Endothelial cell of umbilical vein (primary cell): ENCODE results near the gene ARHGAP15. TPM values are rescaled to one million over a fixed set of nuclear protein-coding genes. Genes with fewer than 3 reads are reported as not detected.

Source experiments
- BruUV-seq: library from RNA; stranded (reverse); fragments of 400-500 nt; replicated peaks from 2 replicates; lab custom pipeline; 2021; lab: Mats Ljungman, UMichigan
- CTCF ChIA-PET: fragments of 300-600, 350-600 bp; sonication (Branson Sonifier 250); formaldehyde crosslinking; loops from one replicate; lab custom pipeline; 2021; ENCODE audit warnings: antibody characterized with exemption, inconsistent platforms; lab: Charles Lee
- POLR2A ChIA-PET: fragments of 300-600, 350-600 bp; sonication (Branson Sonifier 250); formaldehyde crosslinking; loops from one replicate; lab custom pipeline; 2021; ENCODE audit warnings: antibody characterized with exemption, inconsistent platforms; lab: Charles Lee
- DNase-seq: peaks from one replicate; pipeline ENCODE4 v3.0.0-alpha.2; 2011; ENCODE audit warnings: low read depth, low spot score
- FAIRE-seq: peaks from 2 replicates; lab custom pipeline; 2011; peaks lifted over from hg19 to GRCh38; lab: Jason Lieb, UNC
- H2AFZ ChIP-seq: 2 replicates; pipeline ENCODE4 v1.6.0; 2012; ENCODE audit warnings: low read depth, low read length, control low read depth, inconsistent platforms
- H3K27ac ChIP-seq: 2 replicates; pipeline ENCODE4 v1.5.1; 2011; ENCODE audit warnings: low read depth, mild to moderate bottlenecking, control low read depth, low read length, moderate library complexity; ENCODE audit not compliant: insufficient read depth
- H3K27me3 ChIP-seq, 2 experiments: 2 replicates each; pipeline versions ENCODE4 v1.6.0 to v1.6.1; 2011; ENCODE audit warnings: low read length in 2 of 2, mixed read lengths in 1 of 2; ENCODE audit not compliant: control insufficient read depth in 2 of 2, insufficient read depth in 2 of 2
- H3K36me3 ChIP-seq, 2 experiments: 2 replicates in 1 of 2; 3 replicates in 1 of 2; pipeline ENCODE4 v1.5.1; 2011; ENCODE audit warnings: low read length in 2 of 2, mild to moderate bottlenecking in 1 of 2, moderate library complexity in 1 of 2; ENCODE audit not compliant: control insufficient read depth in 2 of 2, insufficient read depth in 2 of 2; ENCODE audit errors: extremely low read depth in 1 of 2
- H3K4me1 ChIP-seq: 3 replicates; pipeline ENCODE4 v1.5.1; 2011; ENCODE audit warnings: mild to moderate bottlenecking, low read length; ENCODE audit not compliant: control insufficient read depth, insufficient read depth; ENCODE audit errors: extremely low read depth
- H3K4me2 ChIP-seq: 2 replicates; pipeline ENCODE4 v1.6.1; 2011; ENCODE audit warnings: low read length, control low read depth, mixed read lengths; ENCODE audit not compliant: insufficient read depth
- H3K4me3 ChIP-seq, 3 experiments: fragments of 200-600 bp in 1 of 3; sonication (generic), shearing (Covaris generic) in 1 of 3; replicated peaks in 1 of 3; 2 replicates each; pipeline ENCODE4 v1.5.1; 2011 to 2016; ENCODE audit warnings: control low read depth in 3 of 3, low read length in 3 of 3, mild to moderate bottlenecking in 2 of 3, inconsistent platforms in 1 of 3, low read depth in 1 of 3, moderate library complexity in 1 of 3; ENCODE audit not compliant: insufficient read depth in 1 of 3
- H3K79me2 ChIP-seq: 2 replicates; pipeline ENCODE4 v1.6.0; 2012; ENCODE audit warnings: low read length, inconsistent platforms; ENCODE audit not compliant: control insufficient read depth, insufficient read depth
- H3K9ac ChIP-seq: replicated peaks from 2 replicates; pipeline ENCODE3; 2011; ENCODE audit warnings: low read length, control low read depth; ENCODE audit not compliant: insufficient read depth; ENCODE audit errors: extremely low read depth
- H3K9me1 ChIP-seq: replicated peaks from 3 replicates; pipeline ENCODE4 v1.6.0; 2011; ENCODE audit warnings: mild to moderate bottlenecking, low read length; ENCODE audit not compliant: control insufficient read depth, insufficient read depth; ENCODE audit errors: extremely low read depth
- H3K9me3 ChIP-seq: replicated peaks from 2 replicates; pipeline ENCODE4 v1.5.1; 2012; ENCODE audit warnings: low read length, inconsistent platforms; ENCODE audit not compliant: control insufficient read depth, insufficient read depth
- H4K20me1 ChIP-seq: replicated peaks from 2 replicates; pipeline ENCODE3; 2011; ENCODE audit warnings: mild to moderate bottlenecking, low read length; ENCODE audit not compliant: control insufficient read depth, insufficient read depth; ENCODE audit errors: extremely low read depth
- CTCF ChIP-seq, 2 donors: IDR thresholded peaks; 1 replicate in 1 of 2; 2 replicates in 1 of 2; pipeline ENCODE4 v1.5.1; 2011; ENCODE audit warnings: low read length in 2 of 2, mild to moderate bottlenecking in 2 of 2, moderate library complexity in 2 of 2, control low read depth in 1 of 2, inconsistent platforms in 1 of 2, low read depth in 1 of 2; ENCODE audit not compliant: insufficient read depth in 1 of 2; ENCODE audit errors: extremely low read depth in 1 of 2
- FOS ChIP-seq: IDR thresholded peaks from 2 replicates; pipeline ENCODE4 v1.6.1; 2011; ENCODE audit warnings: mild to moderate bottlenecking, low read length, moderate library complexity, borderline replicate concordance; ENCODE audit not compliant: insufficient read depth
- JUN ChIP-seq: IDR thresholded peaks from 2 replicates; pipeline ENCODE4 v1.6.1; 2011; ENCODE audit warnings: borderline replicate concordance, low read depth; ENCODE audit not compliant: insufficient read length, insufficient read depth
- MAX ChIP-seq: IDR thresholded peaks from 2 replicates; pipeline ENCODE4 v1.6.1; 2011; ENCODE audit not compliant: insufficient read depth, insufficient read length
- MYC ChIP-seq: IDR thresholded peaks from one replicate; pipeline ENCODE4 v1.6.1; 2011; ENCODE audit warnings: mild to moderate bottlenecking, low read depth, low read length
- POLR2A ChIP-seq: IDR thresholded peaks from 2 replicates; pipeline ENCODE4 v1.6.1; 2012; ENCODE audit warnings: low read depth, mild to moderate bottlenecking, control low read depth, low read length
- dilution Hi-C: fragments of 300-500 bp; cut with MboI; formaldehyde crosslinking; loops from one replicate; pipeline ENCODE4 v1.15.0; 2019; ENCODE audit warnings: low sequenced_read_pairs; ENCODE audit not compliant: extremely low pct_ligation_motif_present
- intact Hi-C: fragments of 100-400 bp; cut with micrococcal nuclease; formaldehyde crosslinking; loops from one replicate; pipeline ENCODE4 v1.10.0; 2022
- polyA plus RNA-seq, 4 experiments: library from polyadenylated mRNA; depleted of rRNA in 3 of 4; stranded (reverse) in 3 of 4; unstranded in 1 of 4; fragments of >200 nt; gene quantifications; 2 replicates each; pipeline versions ENCODE4 v1.2.1 to v1.2.3, GENCODE V29; 2011 to 2012; ENCODE audit warnings: missing spikeins in 1 of 4
- total RNA-seq: library from RNA; stranded (reverse); gene quantifications from 2 replicates; pipeline ENCODE4 v1.2.3, GENCODE V29; 2021

The ARHGAP15 gene
- total and polyA plus RNA-seq, 2 donors (not counting 3 experiments of a cell fraction or from before 2014, with no cell fraction given): not detected

GRCh38 chr2:143290221-143290620 lies 161.0 kb downstream of the ARHGAP15 start:
- FAIRE-seq (no peak), DNase-seq (no peak)
- ChIA-PET POLR2A (no interaction called here), CTCF (no interaction called here)
- H3K4me2 ChIP-seq: no peak overlapping the region
- no peak overlapping the region for H3K27ac ChIP-seq
- TF ChIP-seq POLR2A (no peak), JUN (no peak)
- intact Hi-C loops: no loop called here
- H3K9me1 ChIP-seq: no peaks in the 10 kb centered on the region
- no peak overlapping the region for H2AFZ ChIP-seq
- dilution Hi-C loops: no loop called here
- BruUV-seq: no TSS peak
- no peaks in the 10 kb centered on the region for H3K79me2 ChIP-seq
- no peak overlapping the region for H3K4me3 ChIP-seq
- no peaks in the 10 kb centered on the region for H3K4me1 ChIP-seq
- peaks cover 2 to 3% of the 10 kb centered on the region in 2 experiments for H3K27me3 ChIP-seq
- H4K20me1 ChIP-seq: no peaks in the 10 kb centered on the region
- H3K9me3 ChIP-seq: no peaks in the 10 kb centered on the region
- no peaks in the 10 kb centered on the region for H3K36me3 ChIP-seq
- H3K9ac ChIP-seq: no peak overlapping the region

GRCh38 chr2:143294068-143294467 lies 164.8 kb downstream of the ARHGAP15 start:
- FAIRE-seq: no peak
- TF ChIP-seq JUN (no peak), CTCF (IDR thresholded peaks at IDR 0.05; ENCODE audit: extremely low read depth in 1 of 2, insufficient read depth in 1 of 2, low read depth in 1 of 2, low read length in 2 of 2) (no peak), MAX (no peak), MYC (no peak), FOS (no peak)
- CTCF ChIA-PET: no interaction called here
- Histone ChIP-seq H3K9me1 (no peaks in the 10 kb centered on the region), H3K9ac (no peak overlapping the region), H3K27ac (no peak overlapping the region), H3K79me2 (no peaks in the 10 kb centered on the region), H3K27me3 (peaks cover 2 to 3% of the 10 kb centered on the region in 2 experiments), H4K20me1 (no peaks in the 10 kb centered on the region), H3K9me3 (no peaks in the 10 kb centered on the region), H3K4me1 (no peaks in the 10 kb centered on the region), H2AFZ (no peak overlapping the region), H3K4me2 (no peak overlapping the region), H3K36me3 (no peaks in the 10 kb centered on the region), H3K4me3 (no peak overlapping the region)
- no TSS peak for BruUV-seq
- POLR2A ChIA-PET: no interaction called here
- intact Hi-C loops (no loop called here), dilution Hi-C loops (no loop called here)
- DNase-seq: no peak
